ENCODE data around the gene NIPAL4. TPM values are rescaled to one million over a fixed set of nuclear protein-coding genes. Genes with fewer than 3 reads are reported as not detected.

The NIPAL4 gene
- total RNA-seq, 4 donors from 2014 or later = 74.1 to 130 (median 82.1) TPM

DNA sequence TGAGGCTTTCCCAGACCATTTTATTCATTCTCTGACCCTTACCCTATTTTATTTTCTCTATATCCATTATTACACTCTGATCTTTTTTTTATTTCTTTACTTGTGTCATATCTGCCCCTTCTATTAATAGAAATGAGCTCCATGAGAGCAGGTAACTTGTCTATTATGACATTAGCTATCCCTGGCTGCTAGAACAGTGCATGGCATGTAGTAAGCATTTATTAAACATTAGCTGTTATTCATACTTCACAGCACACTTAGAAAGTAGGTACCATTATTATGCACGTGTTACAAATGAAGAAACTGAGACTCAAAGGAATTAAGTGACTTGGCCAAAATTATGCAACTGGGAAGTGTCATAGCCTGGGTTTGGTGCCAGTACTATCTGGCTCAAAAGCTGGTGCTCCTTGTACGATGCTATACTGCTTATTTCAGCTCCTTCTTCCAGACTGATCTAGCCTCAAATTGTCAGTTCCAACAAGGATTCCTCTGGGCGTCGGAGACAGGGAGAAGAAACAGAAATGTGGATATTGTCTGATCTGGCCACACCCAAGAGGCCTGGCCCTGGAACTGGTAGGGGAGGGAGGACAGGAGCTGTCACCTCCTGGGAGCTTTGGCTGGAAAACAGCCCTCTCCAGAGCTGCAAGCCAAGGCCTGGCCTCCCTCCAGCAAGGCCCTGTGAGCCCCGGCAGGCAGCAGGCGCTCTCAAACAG, 10.8 kb upstream of the NIPAL4 start:
- no peak overlapping the region for H3K4me3 ChIP-seq (ENCODE audit: low read depth, poor library complexity, severe bottlenecking)
- intact Hi-C loops (cut with DNase I; ENCODE audit: low total_unique reads) = no loop called here
- WGBS, 2 donors = 30 to 35% methylated on average over 6 of the region's 6 CpGs
- peak; percentile 59 to 91 for DNase-seq (ENCODE audit: low spot score in 2 of 2)
- no peak for TF ChIP-seq POLR2A (IDR thresholded peaks at IDR 0.05)
- TF ChIP-seq, protein P1, sequence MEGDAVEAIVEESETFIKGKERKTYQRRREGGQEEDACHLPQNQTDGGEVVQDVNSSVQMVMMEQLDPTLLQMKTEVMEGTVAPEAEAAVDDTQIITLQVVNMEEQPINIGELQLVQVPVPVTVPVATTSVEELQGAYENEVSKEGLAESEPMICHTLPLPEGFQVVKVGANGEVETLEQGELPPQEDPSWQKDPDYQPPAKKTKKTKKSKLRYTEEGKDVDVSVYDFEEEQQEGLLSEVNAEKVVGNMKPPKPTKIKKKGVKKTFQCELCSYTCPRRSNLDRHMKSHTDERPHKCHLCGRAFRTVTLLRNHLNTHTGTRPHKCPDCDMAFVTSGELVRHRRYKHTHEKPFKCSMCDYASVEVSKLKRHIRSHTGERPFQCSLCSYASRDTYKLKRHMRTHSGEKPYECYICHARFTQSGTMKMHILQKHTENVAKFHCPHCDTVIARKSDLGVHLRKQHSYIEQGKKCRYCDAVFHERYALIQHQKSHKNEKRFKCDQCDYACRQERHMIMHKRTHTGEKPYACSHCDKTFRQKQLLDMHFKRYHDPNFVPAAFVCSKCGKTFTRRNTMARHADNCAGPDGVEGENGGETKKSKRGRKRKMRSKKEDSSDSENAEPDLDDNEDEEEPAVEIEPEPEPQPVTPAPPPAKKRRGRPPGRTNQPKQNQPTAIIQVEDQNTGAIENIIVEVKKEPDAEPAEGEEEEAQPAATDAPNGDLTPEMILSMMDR (IDR thresholded peaks at IDR 0.05) = no peak

DNA sequence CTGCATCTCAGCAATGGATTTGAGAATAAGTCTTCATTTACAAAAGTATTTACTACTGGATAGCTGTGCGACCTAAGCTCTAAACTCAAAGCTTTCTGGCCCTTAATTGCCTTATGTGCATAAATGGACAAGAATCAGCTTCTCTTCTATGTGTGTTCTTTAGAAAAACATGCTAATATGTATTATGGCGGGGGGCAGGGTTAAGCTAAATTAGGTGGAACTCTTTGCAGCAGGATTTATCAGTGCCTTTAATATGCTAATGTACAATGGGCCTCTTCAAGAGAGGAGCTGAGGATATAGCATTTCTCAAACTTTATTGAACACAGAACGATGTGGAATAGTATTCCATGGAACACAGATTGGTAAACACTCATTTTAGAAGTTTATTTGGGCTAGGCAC, 10.0 kb upstream of the NIPAL4 start:
- intact Hi-C loops (cut with DNase I; ENCODE audit: low total_unique reads) = no loop called here
- TF ChIP-seq, protein P1 (IDR thresholded peaks at IDR 0.05) = no peak
- TF ChIP-seq POLR2A (IDR thresholded peaks at IDR 0.05) = no peak
- WGBS, 2 donors = 93 to 97% methylated on average over 3 of the region's 3 CpGs
- H3K4me3 ChIP-seq (ENCODE audit: low read depth, poor library complexity, severe bottlenecking) = no peak overlapping the region
- no peak for DNase-seq (ENCODE audit: low spot score in 2 of 2)

DNA sequence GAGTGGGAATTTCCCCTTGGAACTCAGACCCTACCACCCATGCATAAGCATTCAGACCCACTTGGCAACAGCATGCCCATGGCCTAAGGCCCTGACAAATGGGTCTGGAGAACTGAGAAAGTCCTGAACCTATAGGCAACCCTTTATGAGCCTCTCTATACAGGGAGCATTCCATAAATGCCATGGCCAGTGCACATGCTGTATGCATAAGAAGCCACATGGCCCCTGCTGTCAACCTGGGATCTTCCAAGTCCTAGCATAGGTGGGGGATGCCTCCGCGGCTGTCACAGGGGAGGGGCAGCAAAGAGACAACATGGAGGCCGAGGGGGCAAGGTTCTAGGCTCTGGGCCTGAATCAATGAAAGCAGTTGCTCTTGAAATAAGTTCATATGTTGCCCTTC, 8.2 kb upstream of the NIPAL4 start:
- TF ChIP-seq POLR2A (IDR thresholded peaks at IDR 0.05) = no peak
- TF ChIP-seq, protein P1 (IDR thresholded peaks at IDR 0.05) = no peak
- WGBS, 2 donors = 93 to 96% methylated on average over 3 of the region's 3 CpGs
- no peak overlapping the region for H3K4me3 ChIP-seq (ENCODE audit: low read depth, poor library complexity, severe bottlenecking)
- DNase-seq (ENCODE audit: low spot score in 2 of 2) = no peak
- intact Hi-C loops (cut with DNase I; ENCODE audit: low total_unique reads) = no loop called here

DNA sequence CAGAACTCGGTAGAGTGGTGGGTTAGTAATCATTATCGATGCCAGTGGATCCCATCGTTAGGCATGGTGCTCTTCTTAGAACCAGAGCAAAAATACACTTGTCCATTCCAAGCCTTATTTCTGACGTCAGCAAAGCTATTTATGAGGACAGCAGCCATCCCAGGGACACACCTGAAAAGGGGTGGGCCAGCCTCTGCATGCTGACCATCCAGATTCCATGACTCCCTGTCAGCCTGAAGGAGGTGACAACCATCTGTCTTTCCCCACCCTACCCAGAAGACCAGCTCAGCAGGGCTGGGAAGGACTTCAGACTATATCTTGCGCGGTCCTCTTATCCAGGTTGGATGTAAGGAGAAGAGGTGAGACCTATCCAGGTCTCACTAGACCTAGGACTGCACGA, 5.7 kb upstream of the NIPAL4 start:
- TF ChIP-seq POLR2A (IDR thresholded peaks at IDR 0.05) = no peak
- TF ChIP-seq, protein P1 (IDR thresholded peaks at IDR 0.05) = no peak
- no peak for DNase-seq (ENCODE audit: low spot score in 2 of 2)
- intact Hi-C loops (cut with DNase I; ENCODE audit: low total_unique reads) = no loop called here
- H3K4me3 ChIP-seq (ENCODE audit: low read depth, poor library complexity, severe bottlenecking) = no peak overlapping the region
- 86 to 90% methylated on average over 7 of the region's 7 CpGs for WGBS, 2 donors

DNA sequence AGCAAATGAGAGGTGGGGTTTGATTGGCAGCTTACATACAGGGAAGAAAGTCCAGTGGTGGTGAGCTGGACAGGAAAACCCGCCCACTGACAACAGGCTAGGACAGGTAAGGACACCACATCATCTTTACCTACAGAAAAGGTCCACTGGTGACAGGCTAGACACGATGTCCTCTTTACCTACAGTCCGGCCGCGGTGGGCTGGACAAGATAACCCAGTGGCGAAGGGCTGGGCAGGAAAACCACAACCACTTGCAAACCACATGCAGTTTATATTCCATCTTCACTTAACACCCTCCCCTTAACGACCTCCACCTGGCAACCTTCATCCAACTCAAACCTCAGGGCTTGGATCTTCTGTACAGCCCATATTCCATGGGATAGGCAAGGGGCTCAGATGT, 5.0 kb upstream of the NIPAL4 start:
- no peak for DNase-seq (ENCODE audit: low spot score in 2 of 2)
- WGBS, 2 donors = 78 to 79% methylated on average over 7 of the region's 7 CpGs
- TF ChIP-seq, protein P1 (IDR thresholded peaks at IDR 0.05) = no peak
- no peak for TF ChIP-seq POLR2A (IDR thresholded peaks at IDR 0.05)
- no peak overlapping the region for H3K4me3 ChIP-seq (ENCODE audit: low read depth, poor library complexity, severe bottlenecking)
- intact Hi-C loops (cut with DNase I; ENCODE audit: low total_unique reads) = no loop called here

DNA sequence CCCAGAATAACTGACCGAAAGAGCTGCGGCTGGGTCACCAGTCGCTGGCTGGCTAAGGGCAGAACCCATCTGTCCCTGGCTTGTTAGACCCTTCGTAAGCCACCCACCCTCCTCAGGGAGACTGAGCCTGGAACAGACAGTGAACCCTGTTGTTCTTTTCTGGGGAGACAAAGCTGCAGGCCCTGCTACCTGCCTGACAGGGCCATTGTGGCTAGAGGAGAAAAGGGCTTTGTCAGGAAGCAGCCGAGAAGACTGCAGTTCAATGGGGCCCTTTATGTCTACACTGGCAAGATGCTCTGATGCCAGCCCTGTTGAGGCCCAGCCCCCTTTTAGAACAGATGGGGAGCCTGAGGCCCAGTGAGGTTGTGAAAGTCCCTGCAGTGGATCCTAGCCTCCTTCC, 3.7 kb upstream of the NIPAL4 start:
- DNase-seq (ENCODE audit: low spot score in 2 of 2) = no peak
- WGBS, 2 donors = 73 to 85% methylated on average over 5 of the region's 5 CpGs
- intact Hi-C loops (cut with DNase I; ENCODE audit: low total_unique reads) = no loop called here
- TF ChIP-seq, protein P1 (IDR thresholded peaks at IDR 0.05) = no peak
- TF ChIP-seq POLR2A (IDR thresholded peaks at IDR 0.05) = no peak
- H3K4me3 ChIP-seq (ENCODE audit: low read depth, poor library complexity, severe bottlenecking) = no peak overlapping the region

All from lower leg skin (tissue), 4 donors.